Ovary (tissue), 9 donors: ENCODE data around the gene FUT3. TPM values are rescaled to one million over a fixed set of nuclear protein-coding genes. Genes with fewer than 3 reads are reported as not detected.

Experiments used
- DNase-seq, 5 donors: peaks; one replicate each; pipeline ENCODE4 v3.0.0-alpha.2; 2019 to 2020
- H3K27ac ChIP-seq, 2 donors: fragments of 200-600 bp; one replicate each; pipeline versions ENCODE4 v1.5.1 to v1.8.0; 2019 to 2022
- H3K27me3 ChIP-seq: fragments of 200-600 bp; one replicate; pipeline ENCODE4 v1.8.0; 2022
- H3K36me3 ChIP-seq: fragments of 200-600 bp; sonication (generic); one replicate; pipeline ENCODE4 v1.5.1; 2019
- H3K4me1 ChIP-seq: one replicate; pipeline ENCODE4 v1.8.1; 2013; ENCODE audit warnings: mild to moderate bottlenecking, moderate library complexity; ENCODE audit not compliant: insufficient read depth
- H3K4me3 ChIP-seq: fragments of 200-600 bp; sonication (generic); one replicate; pipeline ENCODE4 v1.5.1; 2017
- H3K9me3 ChIP-seq, 2 donors: fragments of 200-600 bp in 1 of 2; sonication (generic) in 1 of 2; one replicate each; pipeline versions ENCODE4 v1.5.1 to v1.8.1; 2013 to 2019; ENCODE audit warnings: mild to moderate bottlenecking in 1 of 2, moderate library complexity in 1 of 2
- CTCF ChIP-seq, 3 donors: fragments of 450-650 bp in 2 of 3; fragments of 200-600 bp in 1 of 3; IDR thresholded peaks; one replicate each; pipeline versions ENCODE4 v1.5.1 to v1.8.0; 2016 to 2022; ENCODE audit warnings: antibody characterized with exemption in 3 of 3, mild to moderate bottlenecking in 1 of 3
- EP300 ChIP-seq: sonication (generic); formaldehyde crosslinking; IDR thresholded peaks from one replicate; pipeline ENCODE4 v1.6.1; 2017; ENCODE audit warnings: antibody characterized with exemption
- POLR2A ChIP-seq: fragments of 450-650 bp; IDR thresholded peaks from one replicate; pipeline ENCODE4 v1.6.1; 2017; ENCODE audit warnings: antibody characterized with exemption, mild to moderate bottlenecking, moderate library complexity
- WGBS, 3 donors: extraction: QIAGEN DNeasy Blood & Tissue Kit in 1 of 3; methylation state at CpG; one replicate each; pipeline versions ENCODE4 v1.1.5 to v1.1.7; 2013 to 2017; 5-methylcytosine and 5-hydroxymethylcytosine counted together
- intact Hi-C, 4 donors: fragments of 100-400 bp; cut with DNase I; formaldehyde crosslinking; loops; one replicate each; pipeline versions ENCODE4 v1.11.0 to v1.15.1; 2022 to 2023
- polyA plus RNA-seq, 2 donors: library from polyadenylated mRNA; stranded (reverse); fragments of 200-250 nt in 1 of 2; fragments of 350-450 nt in 1 of 2; fragmentation: Illumina TruSeq in 1 of 2; extraction: RNeasy Lipid Tissue Mini Kit (QIAGEN cat#74804) in 1 of 2; gene quantifications; one replicate each; pipeline ENCODE4 v1.2.3, GENCODE V29; 2013 to 2014
- total RNA-seq, 7 donors: library from RNA; depleted of rRNA in 2 of 7; stranded (reverse); fragments of >200 nt in 2 of 7; fragmentation: NEBNext Ultra II Directional in 3 of 7; extraction: Animal tissue kit (Norgen Biotek cat#: 25700) in 3 of 7; gene quantifications; one replicate each; pipeline versions ENCODE4 v1.1.0 to v1.2.4, GENCODE V29; 2016 to 2023
- donor health status: DM: no; HTN: no; CAD: no; lungs with moderate emphysema.
- donor health status: DM: no; HTN: no; CAD: no.
- donor health status: Bipolar disorder and iron deficiency.
- donor health status: DM: yes; HTN: yes; CAD: no.
- donor health status: DM: no; HTN: no; CAD: no.
- donor health status: DM: yes; HTN: yes; CAD: no.

Gene FUT3
- total and polyA plus RNA-seq, 9 donors: 0.04 to 1.8 (median 0.15) TPM; not detected in 3

GRCh38 chr19:5896365-5897076 is 45.3 kb upstream of the FUT3 start:
- Histone ChIP-seq H3K27ac (no peak overlapping the region), H3K27me3 (no peaks in the 10 kb centered on the region), H3K36me3 (no peaks in the 10 kb centered on the region), H3K4me1 (peaks cover 2% of the 10 kb centered on the region), H3K9me3 (no peaks in the 10 kb centered on the region), H3K4me3 (no peak overlapping the region)
- no peak for TF ChIP-seq CTCF (IDR thresholded peaks at IDR 0.05)
- TF ChIP-seq EP300: no peak
- TF ChIP-seq POLR2A: no peak
- 81 to 84% (median 83%) methylated on average over 29 of the region's 29 CpGs for WGBS, 3 donors
- DNase-seq: no peak
- intact Hi-C loops: loop anchor here in 1 of 4 donors (10.0 kb wide), 1 partner anchor 92 kb away; the partner anchor contains the start of gene NRTN

- no peak overlapping the region for H3K4me3 ChIP-seq
- no peaks in the 10 kb centered on the region for H3K36me3 ChIP-seq
- DNase-seq: no peak
- no peaks in the 10 kb centered on the region for H3K9me3 ChIP-seq
- H3K27ac ChIP-seq: no peak overlapping the region
- TF ChIP-seq CTCF (IDR thresholded peaks at IDR 0.05) (no peak), POLR2A (no peak), EP300 (no peak)
- 79 to 88% (median 83%) methylated on average over 8 of the region's 8 CpGs for WGBS, 3 donors
- H3K4me1 ChIP-seq: peaks cover 2% of the 10 kb centered on the region
- intact Hi-C loops: loop anchor here in 1 of 4 donors (10.0 kb wide), 1 partner anchor 91 kb away; the partner anchor contains the start of gene NRTN
- H3K27me3 ChIP-seq: no peaks in the 10 kb centered on the region
These were observed 44.6 kb upstream of the FUT3 start for GRCh38 chr19:5895890-5896289.

- TF ChIP-seq POLR2A (no peak), CTCF (IDR thresholded peaks at IDR 0.05) (no peak), EP300 (no peak)
- 72 to 82% (median 79%) methylated on average over 14 to 15 of the region's 15 CpGs for WGBS, 3 donors
- no peaks in the 10 kb centered on the region for H3K27me3 ChIP-seq
- no peaks in the 10 kb centered on the region for H3K36me3 ChIP-seq
- no peaks in the 10 kb centered on the region for H3K9me3 ChIP-seq
- H3K4me3 ChIP-seq: no peak overlapping the region
- no peak overlapping the region for H3K27ac ChIP-seq
- DNase-seq: no peak
- H3K4me1 ChIP-seq: peaks cover 2% of the 10 kb centered on the region
- intact Hi-C loops: loop anchor here in 1 of 4 donors (10.0 kb wide), 1 partner anchor 91 kb away; the partner anchor contains the start of gene NRTN
These were observed 44.2 kb upstream of the FUT3 start for GRCh38 chr19:5895409-5895808.

GRCh38 chr19:5894704-5895349 is 43.6 kb upstream of the FUT3 start:
- DNase-seq: no peak
- Histone ChIP-seq H3K4me3 (no peak overlapping the region), H3K27ac (no peak overlapping the region), H3K9me3 (no peaks in the 10 kb centered on the region), H3K4me1 (peaks cover 2% of the 10 kb centered on the region), H3K27me3 (no peaks in the 10 kb centered on the region), H3K36me3 (no peaks in the 10 kb centered on the region)
- WGBS, 3 donors: 77 to 81% (median 79%) methylated on average over 18 to 28 of the region's 28 CpGs
- intact Hi-C loops: loop anchor here in 2 of 4 donors (5.0 to 10.0 kb wide), 2 partner anchors 90 to 93 kb away; partner anchors contain the start of gene NRTN (in 1 of the 2)
- no peak for TF ChIP-seq EP300
- TF ChIP-seq CTCF (IDR thresholded peaks at IDR 0.05): no peak
- TF ChIP-seq POLR2A: no peak
